HG03520 (cell line): ENCODE results near the gene ST6GALNAC2.
"Not testable (repeated sequence)": the region's sequence is repeated elsewhere in the genome, so short reads cannot be mapped to it uniquely, and the experiment has no call there.

ENCODE experiments used
- ATAC-seq: cut with Tn5 transposase; IDR thresholded peaks from one replicate; pipeline ENCODE4 v1.9.1; 2021; ENCODE audit warnings: mild to moderate bottlenecking, moderate library complexity; ENCODE audit not compliant: unreplicated experiment

The ST6GALNAC2 gene

DNA sequence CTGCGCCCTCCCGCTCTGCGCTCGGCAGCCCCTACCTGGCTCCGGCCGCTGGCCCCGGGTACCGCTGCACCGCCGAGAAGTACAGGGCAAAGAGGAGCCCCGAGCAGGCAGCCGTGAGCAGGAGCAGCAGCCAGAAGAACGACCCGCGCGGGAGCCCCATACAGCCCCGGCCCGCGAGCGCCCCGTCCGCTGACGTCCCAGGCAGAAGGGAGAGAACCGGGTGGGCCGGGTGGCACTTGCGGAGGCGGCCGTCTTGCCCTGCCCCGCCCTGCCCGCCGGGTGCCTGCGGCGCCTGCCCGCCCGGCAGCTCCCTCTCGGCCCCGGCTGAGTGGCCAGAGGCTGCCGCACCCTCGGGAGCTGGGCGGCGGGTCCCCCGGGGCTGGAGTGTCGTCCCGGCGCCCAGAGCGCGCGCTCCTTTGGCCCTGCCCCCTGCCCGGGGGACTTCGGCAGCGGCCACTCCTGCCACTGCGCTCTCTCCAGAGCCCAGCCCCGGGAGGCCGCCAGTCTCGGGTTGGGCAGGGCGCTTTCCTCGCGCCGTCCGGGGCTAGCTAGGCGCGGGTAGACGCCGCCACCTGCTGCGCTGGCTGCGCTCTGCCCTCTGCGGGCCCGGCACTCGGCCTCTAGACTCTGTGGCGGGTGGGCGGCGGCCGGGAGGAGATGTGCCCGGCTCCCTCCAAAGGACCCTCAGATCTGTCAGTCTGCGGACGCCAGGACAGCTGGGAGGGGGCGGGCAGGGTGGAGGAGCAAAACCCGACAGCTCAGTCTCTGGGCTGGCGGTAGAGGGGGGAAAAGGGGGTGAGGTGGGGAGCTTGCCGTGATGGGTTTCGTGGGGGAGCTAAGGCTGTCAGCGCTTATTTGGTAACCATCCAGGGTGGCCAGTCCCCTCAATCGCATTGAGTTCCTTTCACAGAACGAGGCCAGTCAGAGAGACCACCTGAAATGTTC lies at the start of gene ST6GALNAC2:
Gene ST6GALNAC2, minus strand, starts transcription at position 212 of the 945 bp plus-strand sequence. Its CDS starts 52 bp downstream, at position 160.
- ATAC-seq: no peak

DNA sequence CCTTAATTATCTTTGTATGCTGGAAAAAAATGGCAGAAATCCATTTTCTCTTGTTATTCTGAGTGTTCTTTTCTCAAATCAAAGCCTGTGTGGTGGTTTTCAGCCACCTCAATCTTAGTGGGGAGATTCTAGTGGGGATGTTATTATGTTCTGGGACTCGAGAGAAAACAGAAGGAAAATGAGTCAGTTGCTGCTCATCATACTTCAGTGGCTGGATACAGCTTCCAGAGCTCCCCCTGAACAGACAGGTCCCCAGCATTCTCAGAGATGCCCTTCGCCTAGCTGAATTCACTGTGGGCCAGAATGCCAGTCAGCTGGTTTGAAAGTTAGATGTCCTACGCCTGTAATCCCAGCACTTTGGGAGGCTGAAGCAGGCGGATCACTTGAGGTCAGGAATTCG lies 49.4 kb upstream of the ST6GALNAC2 start:
- no peak for ATAC-seq

DNA sequence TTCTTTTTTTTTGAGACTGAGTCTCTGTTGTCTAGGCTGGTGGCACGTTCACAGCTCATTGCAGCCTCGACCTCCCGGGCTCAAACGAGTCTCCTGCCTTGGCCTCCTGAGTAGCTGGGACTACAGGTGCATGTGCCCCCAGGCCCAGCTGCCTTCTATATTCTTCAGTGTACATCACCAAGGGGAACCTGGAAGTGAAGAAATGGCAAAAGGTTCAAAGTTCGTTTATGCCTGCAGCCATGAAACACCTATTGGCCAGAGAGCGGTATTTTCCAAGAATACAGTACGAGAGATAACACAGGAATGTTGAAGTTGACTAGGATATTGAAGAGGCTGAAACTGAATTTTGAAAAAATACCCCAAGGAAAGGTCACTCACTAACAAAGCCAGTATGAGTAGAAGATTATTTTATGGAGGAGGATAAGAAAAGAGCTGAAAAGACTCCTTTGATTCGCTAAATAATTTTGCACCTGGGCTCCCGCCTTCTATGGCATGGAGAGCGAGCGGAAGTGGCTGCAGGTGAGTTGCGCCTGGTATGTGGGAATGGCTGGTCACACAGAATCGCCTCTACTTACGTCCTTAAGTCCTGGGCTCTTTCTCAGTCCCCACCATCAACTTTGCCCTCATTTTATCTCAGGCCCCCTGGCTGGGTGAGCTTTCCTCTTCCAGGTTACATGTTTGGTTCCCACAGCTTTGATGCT lies 48.1 kb upstream of the ST6GALNAC2 start:
- ATAC-seq: no peak

DNA sequence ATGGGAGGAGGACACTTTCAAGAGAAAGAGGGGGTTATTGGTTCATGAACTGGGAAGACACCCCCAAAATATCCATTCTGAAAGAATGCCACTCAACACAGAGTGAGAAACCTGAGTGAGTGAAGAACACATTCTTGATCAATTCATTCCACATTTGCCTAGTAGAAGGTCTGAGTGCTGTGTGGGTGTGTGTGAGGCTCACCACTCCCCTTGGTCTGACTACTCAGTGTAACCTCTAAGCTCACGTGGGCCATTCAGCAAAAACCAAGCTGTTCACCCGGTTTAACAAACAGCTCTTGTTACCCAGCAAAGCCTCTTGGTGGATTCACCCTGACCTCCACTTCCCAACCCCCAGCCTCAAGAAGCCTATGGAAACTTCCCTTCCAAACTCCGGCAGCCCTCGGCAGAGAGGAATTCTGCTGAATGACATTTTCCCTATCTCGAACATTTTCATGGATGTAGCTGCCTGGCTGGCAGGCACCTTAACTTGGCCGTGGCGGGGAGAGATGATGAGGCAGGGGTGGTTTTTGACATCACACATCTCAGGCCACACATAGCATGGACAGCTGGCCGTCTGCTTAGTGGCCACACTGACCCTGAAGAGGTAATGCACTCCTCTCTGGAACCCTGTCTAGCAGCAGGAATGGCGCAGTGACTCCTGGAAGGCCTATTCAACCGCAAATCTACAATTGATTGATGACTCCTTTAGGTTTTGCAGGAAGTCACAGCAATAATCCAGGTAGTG lies 46.3 kb upstream of the ST6GALNAC2 start:
- ATAC-seq: no peak

DNA sequence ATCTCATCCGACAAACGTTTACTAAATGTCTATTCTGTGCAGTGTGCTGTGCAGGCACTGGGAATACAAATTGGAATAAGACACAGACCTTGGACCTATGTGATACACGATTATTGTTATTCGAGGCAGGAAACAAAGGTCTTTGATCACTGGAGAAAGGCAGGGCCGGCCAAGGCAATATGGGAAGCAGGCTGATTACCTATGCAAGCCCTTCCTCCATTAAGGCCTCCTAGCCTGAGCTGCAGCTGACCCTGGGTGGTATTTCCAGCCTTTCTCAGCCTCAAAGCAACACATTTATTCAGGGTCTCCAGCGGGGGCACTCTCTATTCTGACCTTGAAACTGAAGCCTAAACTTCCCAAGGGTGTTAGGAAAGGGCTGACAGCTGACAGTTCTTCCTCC lies 44.5 kb upstream of the ST6GALNAC2 start:
- no peak for ATAC-seq

DNA sequence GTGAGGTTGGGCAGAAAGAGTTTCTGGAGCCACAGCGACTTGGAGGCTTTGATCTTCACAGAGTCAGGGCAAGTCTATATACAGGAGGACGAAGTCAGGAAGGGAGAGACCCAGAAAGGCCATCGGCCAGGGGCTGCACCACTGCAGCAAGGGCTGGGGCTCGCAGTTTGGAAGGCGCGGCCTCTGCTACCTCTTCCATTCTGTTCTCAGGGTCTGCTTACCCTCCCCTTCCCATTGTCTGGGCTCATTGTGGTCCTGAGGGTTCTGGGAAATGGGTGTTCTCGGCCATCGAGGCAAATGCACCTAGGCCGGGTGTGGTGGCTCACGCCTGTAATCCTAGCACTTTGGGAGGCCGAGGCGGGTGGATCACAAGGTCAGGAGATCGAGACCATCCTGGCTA lies 41.9 kb upstream of the ST6GALNAC2 start:
- ATAC-seq: no peak

DNA sequence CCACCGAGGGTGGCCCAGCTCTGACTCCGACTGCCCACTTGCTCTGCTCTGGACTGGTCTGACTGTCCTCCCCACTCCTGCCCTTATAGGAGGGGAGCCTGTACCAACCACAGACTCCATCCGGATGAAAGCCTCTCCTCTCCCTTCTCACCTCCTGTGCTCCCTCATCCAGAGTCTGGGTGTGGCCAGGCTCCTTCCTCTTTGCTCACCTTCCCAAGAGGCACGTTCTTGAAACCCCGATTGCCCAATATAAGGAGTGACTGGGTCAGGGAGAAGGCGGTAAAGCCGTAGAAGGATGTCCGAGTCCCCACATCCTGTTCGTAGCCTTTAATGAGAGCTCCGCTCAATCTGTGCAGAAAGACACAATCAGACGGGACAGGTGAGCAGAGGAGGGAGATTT lies 40.8 kb upstream of the ST6GALNAC2 start:
- no peak for ATAC-seq

DNA sequence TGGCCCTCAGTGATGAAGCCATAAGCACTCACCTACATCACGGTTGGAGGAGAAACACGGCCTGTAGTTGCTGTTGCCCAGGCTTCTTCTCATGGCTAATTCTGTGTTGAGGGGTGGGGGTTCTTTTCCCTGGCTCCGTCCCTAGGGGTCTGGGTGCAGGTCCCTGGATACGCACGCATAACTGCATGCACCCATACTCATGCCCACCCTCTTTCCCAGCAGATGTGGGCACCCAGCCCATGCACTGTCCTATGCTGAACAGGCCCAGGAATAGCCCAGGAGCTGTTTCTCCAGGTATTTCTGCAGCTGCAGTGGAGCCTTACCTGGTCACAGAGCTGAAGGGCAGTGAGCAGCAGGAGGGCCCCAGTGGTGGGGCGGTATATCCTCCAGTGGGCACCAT lies 39.8 kb upstream of the ST6GALNAC2 start:
- ATAC-seq: no peak

DNA sequence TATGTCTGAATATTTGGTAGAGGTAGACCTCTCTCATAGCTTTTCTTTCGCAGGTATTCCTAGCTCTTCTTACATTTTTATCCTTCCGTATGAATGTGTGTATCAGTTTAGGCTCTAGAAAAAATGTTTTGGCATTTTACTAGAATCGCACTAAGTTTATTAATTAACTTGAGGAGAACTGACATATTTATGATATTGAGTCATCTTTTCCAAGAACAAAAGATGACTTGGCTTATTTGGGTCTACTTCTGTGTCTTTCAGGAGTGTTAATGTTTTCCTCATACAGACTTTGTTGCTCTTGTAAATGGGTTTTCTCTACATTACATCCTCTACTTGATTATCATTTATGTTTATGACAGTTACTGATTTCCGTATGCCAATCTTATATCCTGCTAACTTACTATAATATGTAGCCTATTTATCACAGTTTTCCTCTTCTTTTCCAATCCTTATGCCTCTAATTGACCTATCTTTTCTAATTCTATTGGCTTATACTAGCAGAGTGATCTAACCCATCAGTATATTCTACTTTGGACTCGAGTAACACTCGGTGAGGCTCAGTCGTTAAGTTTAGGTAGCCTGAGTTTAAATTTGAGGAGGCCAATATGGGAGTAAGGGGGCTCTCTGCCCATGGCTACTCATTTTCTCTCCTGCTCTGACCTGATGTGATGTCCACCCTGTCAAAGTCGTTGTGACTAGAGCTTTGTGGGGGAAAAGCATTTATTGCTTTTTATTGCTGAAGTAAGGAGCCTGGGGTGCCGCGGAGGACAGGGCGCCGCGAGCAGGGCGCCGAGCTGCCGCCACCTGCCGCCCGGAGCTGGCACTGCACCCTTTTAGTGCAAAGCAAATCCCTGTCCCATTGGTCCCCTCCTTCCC lies 37.8 kb upstream of the ST6GALNAC2 start:
- ATAC-seq: no peak

DNA sequence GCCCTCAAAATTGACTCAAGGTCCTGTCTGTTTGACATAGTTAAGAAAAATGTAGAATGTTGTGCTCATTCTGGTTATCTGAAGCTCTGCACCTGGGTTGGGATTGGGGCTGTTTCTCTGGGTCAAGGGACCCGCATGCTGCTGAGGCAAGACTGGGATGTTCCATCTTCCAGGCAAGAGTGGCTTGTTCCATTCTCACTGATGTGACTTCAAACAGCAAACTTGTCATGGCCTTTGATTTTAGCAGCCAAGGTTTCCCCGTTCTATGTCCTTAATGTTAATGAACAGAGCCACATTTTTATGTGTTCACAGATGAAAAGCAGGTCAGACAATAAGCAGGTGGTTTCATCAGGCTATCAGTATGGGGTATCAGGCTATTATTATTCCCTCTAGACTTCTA lies 32.2 kb upstream of the ST6GALNAC2 start:
- no peak for ATAC-seq

DNA sequence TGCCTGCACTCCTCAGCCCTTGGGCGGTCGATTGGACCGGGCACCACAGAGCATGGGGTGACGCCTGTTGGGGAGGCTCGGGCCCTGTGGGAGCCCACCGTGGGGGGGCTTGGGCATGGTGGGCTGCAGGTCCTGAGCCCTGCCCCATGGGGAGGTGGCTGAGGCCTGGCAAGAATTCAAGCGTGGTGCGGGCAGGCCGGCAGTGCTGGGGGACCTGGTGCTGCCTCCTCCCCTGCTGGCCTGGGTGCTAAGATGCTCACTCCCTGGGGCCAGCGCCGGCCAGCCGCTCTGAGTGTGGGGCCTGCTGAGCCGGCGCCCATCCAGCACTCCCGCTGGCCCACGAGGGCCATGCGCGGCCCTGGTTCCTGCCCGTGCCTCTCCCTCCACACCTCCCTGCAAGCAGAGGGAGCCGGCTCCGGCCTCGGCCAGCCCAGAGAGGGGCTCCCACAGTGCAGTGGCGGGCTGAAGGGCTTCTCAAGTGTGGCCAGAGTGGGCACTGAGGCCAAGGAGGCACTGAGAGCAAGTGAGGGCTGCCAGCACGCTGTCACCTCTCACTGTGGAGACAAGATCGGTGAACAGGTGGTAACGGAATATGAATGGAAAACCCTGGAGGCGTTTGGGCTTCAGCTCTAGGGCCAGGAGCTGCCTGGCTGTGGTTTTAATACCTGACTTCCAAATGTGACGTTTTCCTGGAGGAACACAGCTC lies 29.4 kb upstream of the ST6GALNAC2 start:
- ATAC-seq: no peak

DNA sequence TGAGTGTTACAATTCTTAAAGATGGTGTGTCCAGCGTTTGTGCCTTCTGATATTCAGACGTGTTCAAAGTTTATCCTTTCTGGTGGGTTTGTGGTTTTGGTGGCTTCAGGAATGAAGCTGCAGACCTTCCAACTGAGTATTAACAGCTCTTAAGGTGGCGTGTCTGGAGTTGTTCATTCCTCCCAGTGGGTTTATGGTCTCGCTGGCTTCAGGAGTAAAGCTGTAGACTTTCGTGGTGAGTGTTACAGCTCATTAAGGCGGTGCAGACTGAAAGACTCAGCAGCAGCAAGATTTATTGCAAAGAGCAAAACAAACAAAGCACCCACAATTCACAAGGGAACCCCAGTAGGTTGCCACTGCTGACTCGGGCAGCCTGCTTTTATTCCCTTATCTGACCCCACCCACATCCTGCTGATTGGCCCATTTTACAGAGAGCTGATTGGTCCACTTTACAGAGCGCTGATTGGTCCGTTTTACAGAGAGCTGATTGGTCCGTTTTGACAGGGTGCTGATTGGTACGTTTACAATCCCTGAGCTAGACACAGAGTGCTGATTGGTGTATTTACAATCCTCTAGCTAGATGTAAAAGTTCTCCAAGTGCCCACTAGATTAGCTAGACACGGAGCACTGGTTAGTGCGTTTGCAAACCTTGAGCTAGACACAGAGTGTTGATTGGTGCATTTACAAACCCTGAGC lies 28.6 kb upstream of the ST6GALNAC2 start:
- not testable (repeated sequence) for ATAC-seq

DNA sequence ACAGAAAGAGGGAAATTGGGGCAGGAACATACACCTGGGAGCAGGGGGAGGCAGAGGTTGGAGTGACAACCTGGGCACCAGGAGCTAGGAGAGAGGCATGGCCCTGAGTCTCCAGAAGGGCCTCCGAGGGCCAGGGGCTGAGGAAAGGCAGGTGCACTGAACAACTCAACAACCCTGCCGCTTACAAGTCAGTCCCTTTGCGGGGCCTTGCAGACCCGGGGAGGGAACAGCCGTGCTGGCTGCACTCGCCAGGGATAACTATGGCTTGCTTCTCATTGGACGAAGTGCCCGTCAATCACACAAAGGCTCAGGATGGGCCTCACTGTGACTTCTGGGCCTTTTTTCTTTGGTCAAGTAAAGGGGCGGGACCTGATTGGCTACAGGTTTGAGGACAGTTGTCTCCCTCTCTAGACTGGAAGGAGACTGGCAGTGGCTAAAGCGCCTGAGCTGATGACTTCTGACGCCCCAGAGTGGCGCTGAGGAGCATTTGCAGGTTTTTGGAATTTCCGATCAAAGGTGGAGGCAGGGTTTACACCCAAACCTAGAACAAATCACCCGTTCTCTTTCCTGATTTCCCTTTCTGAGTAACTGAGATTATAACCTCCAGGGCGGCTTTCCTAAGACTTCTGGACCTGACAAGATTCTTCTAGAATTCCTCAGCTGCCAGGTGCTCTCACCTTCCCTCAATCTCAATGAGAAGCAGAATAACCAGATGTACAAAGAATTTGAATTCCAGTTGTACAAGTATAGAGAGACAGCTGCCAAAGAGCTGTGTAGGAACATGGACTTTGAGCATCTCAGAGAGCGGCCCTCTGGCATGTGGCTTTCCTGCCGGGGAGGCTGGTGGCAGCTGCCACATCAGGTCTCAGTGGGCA lies 27.6 kb upstream of the ST6GALNAC2 start:
- no peak for ATAC-seq

DNA sequence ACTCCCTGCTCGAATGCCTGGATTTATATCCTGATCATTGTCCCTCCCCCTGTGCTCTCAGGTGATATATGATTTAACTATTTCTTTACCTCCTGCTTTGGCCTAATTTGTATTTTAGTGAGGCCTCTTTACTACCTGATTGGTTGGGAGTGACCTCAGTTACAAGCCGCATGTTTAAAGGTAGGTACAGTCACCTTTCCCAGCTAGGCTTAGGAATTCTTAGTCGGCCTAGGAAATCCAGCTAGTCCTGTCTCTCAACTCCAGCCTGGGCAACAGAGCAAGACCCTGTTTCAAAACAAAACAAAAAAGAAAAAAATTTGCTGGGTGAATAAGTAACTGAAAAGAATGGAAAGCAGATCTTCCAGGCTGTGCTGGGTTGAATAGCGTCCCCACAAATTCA lies 26.8 kb upstream of the ST6GALNAC2 start:
- no peak for ATAC-seq

DNA sequence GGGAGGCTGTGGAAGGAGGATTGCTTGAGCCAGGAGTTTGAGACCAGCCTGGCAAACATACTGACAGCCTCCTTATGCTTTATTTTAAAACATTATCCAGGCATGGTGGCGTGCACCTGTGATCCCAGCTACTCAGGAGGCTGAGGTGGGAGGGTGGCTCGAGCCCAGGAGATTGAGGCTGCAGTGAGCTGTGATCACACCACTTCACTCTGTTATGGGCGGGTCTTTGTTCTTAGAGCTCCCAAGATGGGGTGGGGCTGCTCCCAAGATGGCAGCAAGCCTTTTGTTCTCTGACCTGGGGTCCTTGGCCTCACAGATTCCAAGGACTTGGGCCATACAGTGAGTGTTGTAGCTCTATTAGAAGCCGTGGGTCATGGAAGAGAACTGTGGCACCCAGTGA lies 26.1 kb upstream of the ST6GALNAC2 start:
- no peak for ATAC-seq

DNA sequence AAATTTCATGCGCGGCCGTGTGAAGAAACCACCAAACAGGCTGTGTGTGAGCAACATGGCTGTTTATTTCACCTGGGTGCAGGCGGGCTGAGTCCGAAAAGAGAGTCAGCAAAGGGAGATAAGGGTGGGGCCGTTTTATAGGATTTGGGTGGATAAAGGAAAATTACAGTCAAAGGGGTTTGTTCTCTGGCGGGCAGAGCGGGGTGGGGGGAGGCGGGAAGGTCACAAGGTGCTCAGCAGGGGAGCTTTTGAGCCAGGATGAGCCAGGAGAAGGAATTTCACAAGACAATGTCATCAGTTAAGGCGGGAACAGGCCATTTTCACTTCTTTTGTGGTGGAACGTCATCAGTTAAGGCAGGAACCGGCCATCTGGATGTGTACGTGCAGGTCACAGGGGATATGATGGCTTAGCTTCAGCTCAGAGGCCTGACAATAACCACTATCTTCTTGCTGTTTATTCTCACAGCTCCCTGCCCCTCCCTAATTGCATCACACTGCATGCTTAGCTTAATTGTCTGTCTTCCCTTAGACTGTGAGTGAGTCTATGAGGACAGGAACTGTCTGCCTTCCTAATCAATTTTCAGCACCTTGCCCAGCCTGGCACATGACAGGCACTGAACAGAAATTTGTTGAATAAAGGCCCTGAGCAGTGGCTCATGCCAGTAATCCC lies 25.6 kb upstream of the ST6GALNAC2 start:
- ATAC-seq: not testable (repeated sequence)

DNA sequence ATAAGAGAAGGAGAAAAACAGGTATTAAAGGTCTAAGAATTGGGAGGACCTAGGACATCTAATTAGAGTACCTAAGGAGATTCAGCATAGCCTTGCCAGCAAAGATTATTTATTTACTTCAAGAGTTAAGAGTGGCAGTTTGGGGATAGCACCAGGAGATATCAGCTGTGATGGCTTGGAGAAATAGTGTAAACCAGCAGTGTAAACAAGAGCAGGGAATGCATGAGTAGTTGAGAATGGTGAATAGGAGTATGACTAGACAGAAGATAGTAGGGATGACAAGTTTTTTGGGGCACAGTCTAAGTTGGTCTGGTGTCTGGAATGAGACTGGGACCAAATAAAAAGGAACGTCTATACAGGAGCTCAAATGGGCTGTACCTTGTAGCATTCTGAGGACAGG lies 21.0 kb upstream of the ST6GALNAC2 start:
- not testable (repeated sequence) for ATAC-seq

DNA sequence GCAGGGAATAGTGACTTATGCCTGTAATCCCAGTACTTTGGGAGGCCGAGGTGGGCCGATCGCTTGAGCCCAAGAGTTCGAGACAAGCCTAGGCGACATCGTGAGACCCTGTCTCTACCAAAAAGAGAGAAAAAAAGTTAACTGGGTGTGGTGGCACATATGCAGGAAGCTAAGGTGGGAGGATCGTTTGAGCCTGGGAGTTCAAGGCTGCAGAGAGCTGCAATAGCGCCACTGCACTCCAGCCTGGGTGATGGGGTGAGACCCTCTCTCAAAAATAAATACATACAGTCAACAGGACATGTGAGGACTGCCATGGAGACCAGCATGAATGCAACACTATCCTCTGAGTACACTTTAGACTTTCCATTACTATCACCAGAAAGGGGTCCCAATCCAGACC lies 15.4 kb upstream of the ST6GALNAC2 start:
- ATAC-seq: no peak
